Measurements from ENCODE around the gene SLC2A13.
"Not testable (repeated sequence)": the region's sequence is repeated elsewhere in the genome, so short reads cannot be mapped to it uniquely, and the experiment has no call there.

SLC2A13 gene

GRCh38 chr12:40104461-40105264 is 1.2 kb downstream of the SLC2A13 start:
- DNase-seq: no peak

GRCh38 chr12:40103043-40103442 is 2.8 kb downstream of the SLC2A13 start:
- no peak for DNase-seq

GRCh38 chr12:40101747-40102146 is 4.1 kb downstream of the SLC2A13 start:
- no peak for DNase-seq

DNA sequence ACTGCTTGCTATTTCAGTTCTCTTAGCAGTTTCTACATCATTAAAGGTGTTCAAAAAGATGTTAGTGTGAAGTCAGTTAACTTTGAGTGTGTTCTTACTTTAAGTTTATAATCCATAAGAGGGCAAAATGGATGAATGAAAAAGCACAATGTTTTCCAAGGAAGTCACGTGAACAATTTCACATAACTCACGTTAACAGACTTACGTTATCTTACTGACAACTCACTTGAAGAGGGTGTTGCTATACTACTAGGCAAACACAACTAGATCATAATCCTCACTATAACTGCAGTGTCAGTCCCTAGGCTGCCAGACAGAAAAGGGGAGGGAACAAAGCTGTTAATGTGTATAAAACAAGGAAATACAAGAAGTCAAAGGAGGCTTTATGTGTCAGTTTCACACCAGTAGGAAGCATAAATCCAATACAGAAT is 6.4 kb downstream of the SLC2A13 start:
- no peak for DNase-seq

GRCh38 chr12:40098406-40099145 is 7.3 kb downstream of the SLC2A13 start:
- DNase-seq: no peak

GRCh38 chr12:40093512-40093911 is 12.4 kb downstream of the SLC2A13 start:
- DNase-seq: no peak

GRCh38 chr12:40086471-40086870 is 19.4 kb downstream of the SLC2A13 start:
- DNase-seq: no peak

DNA sequence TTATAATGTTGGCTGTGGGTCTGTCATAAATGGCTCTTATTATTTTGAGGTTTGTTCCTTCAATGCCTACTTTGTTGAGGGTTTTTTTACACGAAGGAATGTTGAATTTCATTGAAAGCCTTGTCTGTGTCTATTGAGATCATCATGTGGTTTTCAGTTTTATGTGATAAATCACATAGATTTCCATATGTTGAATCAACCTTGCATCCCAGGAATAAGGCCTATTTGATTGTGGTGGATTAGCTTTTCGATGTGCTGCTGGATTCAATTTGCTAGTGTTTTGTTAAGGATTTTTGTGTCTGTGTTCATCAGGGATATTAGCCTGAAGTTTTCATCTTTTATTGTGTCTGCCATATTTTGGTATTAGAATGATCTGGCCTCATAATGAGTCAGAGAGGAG is 27.6 kb downstream of the SLC2A13 start:
- DNase-seq: no peak

DNA sequence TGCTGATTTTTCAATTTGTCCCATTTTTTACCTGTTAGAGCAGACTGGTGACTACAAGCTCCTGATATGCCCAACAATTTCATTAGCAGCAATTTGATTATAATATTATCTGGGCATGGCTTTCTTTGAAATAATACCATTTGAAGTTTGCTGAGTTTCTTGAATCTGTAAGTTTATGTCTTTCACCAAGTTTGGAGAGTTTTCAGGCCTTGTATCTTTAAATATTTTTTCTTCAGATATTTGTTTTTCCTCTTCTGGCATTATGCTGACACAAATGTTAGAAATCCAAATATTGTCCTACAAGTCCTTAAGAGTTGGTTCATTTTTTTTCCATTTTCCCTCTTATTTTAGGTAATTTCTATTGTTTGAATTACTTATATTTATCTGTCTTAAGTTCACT is 30.4 kb downstream of the SLC2A13 start:
- DNase-seq: no peak

- no peak for DNase-seq
These were observed 37.5 kb downstream of the SLC2A13 start for GRCh38 chr12:40068416-40068815.

DNA sequence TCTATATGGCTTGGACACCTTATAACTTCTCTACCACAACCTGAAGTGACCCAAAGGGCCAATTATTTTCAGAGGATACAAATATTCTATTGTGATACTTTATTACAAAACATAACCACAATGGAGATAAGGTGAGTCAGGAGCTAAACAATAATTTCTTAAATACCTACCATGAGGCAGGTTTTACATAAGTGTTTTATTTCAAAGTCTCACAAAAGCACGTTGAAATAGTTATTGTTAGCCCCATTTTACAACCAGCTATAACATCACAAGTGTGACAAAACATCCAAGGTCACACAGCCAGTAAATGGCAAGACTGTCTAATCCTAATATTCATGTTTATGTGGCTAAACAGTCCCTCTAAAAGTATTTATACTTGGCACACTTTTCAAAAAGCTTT is 40.2 kb downstream of the SLC2A13 start:
- no peak for DNase-seq

GRCh38 chr12:40063414-40063813 is 42.5 kb downstream of the SLC2A13 start:
- DNase-seq: no peak

DNA sequence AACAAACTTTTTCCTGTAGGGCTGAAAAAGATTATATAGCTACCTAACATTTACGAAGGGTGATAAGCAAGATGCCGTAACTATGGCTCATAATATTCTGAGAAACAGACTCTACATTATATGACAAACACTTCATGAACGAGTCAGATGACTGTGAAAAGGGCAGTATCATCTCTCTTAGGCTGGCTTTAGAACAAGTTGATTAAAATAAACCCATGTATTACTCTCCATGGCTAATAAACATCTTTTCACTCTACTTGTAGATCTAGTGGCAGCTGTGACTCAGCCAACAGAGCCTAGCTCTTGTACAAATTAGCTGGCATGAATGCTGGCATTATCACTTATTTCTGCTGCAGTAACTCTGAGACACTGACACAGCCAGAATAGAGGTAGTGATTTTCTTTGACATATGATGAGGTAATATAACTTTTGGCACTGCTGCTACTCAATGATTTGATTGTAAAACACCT is 47.1 kb downstream of the SLC2A13 start:
- DNase-seq: no peak

- no peak for DNase-seq
These were observed 49.5 kb downstream of the SLC2A13 start for GRCh38 chr12:40056373-40056772.

DNA sequence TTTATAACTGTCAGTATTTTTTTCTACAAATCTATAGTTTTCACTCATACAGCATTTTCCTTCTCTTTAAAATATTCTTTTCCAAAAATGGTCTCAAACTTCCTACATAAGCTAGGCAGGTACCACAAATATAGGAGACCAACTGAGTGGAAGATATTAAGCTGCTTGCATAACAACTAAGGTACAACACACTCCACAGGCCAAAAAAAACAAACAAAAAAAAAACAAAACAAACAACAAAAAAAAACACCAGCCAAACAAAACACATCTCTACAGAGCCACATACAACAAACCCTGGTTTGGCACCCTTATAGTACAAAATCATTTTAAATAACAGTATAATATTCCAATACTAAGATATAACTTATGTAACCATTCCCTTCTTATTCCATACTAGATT is 50.1 kb downstream of the SLC2A13 start:
- no peak for DNase-seq

- no peak for DNase-seq
These were observed 50.7 kb downstream of the SLC2A13 start for GRCh38 chr12:40055228-40055579.

GRCh38 chr12:40054555-40055227 is 51.2 kb downstream of the SLC2A13 start:
- no peak for DNase-seq

DNA sequence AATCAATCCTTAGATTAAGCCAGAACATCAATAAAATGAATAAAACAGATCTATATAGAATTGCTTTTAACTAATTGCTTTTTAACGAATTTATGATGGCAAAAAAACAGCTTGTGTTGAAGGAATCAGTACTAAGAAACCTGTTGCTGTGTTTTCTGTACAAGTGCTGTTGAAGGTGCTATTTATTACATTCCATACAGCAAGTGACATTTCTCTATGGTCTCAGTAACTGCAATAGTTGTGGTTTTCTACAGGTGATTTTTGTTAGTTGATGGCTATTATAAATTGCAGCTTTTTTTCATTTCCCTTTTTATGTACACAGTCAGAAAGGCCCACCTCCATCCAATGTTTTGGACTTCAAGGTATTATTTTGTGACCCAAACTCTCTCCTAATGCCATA is 56.6 kb downstream of the SLC2A13 start:
- DNase-seq: no peak

GRCh38 chr12:40047002-40047401 is 58.9 kb downstream of the SLC2A13 start:
- DNase-seq: not testable (repeated sequence)

DNA sequence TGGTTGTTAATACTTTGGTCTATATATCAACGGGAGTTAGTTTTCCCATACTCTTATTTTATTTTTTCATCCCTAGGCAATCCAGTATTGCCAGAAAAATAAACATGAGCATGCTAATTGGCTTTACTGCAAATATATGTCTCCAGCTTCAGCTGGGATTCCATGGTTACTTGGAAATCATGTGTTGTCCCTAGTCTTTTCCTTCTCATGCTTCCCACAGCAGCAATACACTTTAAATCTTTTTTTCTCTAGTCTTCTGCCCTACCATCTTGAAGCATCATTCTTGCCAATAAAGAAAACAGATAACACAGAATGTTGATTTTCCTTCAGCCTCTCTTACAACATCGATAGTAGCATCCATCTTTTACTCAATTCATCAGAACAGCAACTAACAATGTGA is 60.2 kb downstream of the SLC2A13 start:
- no peak for DNase-seq

DNA sequence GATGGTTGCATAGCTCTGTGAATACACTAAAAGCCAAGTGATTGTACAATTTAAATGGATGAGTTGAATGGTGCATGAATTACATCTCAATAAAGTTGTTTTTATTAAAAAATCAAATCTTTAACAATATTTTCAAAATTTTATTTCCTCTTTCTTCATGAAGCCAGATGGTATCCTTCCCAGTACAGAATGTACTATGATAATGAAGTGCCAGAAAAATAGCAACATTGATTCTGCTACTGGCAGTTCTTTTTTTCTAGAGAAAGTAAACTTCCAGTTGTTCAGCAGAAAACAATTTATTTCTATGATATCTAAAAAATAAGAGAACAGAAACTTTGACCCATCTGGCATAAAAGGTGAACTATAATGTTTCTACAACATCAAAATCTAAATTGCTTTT is 61.5 kb downstream of the SLC2A13 start:
- no peak for DNase-seq

- DNase-seq: no peak
These were observed 66.3 kb downstream of the SLC2A13 start for GRCh38 chr12:40039598-40039997.

- no peak for DNase-seq
These were observed 67.3 kb downstream of the SLC2A13 start for GRCh38 chr12:40038619-40039018.

DNA sequence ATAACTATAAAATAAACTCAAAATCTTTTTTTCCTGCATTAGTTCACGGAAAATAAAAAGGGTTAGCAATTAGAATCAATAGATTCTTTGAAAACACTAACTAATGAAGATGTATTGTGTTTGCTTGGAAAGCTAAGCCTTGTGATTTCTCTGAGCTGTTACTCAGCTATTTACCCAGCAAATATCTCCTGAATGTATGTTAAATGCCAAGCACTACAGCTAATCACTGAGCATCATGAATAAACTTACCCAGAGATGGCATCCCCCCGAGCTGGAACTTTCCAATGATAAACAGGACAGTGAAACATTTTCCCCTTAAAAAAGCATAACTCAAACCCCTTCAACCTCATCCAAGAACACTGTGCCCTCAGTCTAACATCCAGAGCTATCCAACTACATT is 71.2 kb downstream of the SLC2A13 start:
- no peak for DNase-seq

All from activated effector memory CD4-positive, alpha-beta T cell treated with anti-CD3 and anti-CD28 coated beads, Interleukin-2, amount 50 U/mL, for 16 hours (primary cell).